ENCODE data around the gene CENATAC.

DNA sequence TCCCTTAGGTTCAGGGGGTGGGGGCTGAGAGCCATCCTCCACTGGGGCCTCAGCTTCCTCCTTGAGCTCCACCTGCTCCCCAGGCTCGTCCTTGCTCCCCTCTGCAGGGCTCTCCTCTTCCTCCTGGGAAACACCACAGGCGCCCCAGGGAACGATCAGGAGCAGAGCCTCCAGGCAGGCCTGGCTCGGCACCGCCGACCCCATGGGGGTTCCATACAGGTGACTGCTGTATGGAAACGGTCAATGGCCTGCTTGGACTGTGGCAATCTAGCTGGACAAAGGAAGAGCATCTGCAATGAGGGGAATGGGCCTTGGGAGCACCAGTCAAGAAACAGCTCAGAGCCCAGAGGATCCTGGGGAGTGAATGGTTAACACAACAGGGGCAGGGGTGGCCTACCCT is 51.1 kb downstream of the CENATAC start:
- TF ChIP-seq, protein P1, sequence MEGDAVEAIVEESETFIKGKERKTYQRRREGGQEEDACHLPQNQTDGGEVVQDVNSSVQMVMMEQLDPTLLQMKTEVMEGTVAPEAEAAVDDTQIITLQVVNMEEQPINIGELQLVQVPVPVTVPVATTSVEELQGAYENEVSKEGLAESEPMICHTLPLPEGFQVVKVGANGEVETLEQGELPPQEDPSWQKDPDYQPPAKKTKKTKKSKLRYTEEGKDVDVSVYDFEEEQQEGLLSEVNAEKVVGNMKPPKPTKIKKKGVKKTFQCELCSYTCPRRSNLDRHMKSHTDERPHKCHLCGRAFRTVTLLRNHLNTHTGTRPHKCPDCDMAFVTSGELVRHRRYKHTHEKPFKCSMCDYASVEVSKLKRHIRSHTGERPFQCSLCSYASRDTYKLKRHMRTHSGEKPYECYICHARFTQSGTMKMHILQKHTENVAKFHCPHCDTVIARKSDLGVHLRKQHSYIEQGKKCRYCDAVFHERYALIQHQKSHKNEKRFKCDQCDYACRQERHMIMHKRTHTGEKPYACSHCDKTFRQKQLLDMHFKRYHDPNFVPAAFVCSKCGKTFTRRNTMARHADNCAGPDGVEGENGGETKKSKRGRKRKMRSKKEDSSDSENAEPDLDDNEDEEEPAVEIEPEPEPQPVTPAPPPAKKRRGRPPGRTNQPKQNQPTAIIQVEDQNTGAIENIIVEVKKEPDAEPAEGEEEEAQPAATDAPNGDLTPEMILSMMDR (IDR thresholded peaks at IDR 0.05; ENCODE audit: poor library complexity, severe bottlenecking): no peak
- TF ChIP-seq MXI1 (conservative IDR thresholded peaks at IDR 0.05; ENCODE audit: poor library complexity, severe bottlenecking) (no peak), TAF1 (IDR thresholded peaks at IDR 0.05; ENCODE audit: low read depth) (no peak), POLR2AphosphoS5 (IDR thresholded peaks at IDR 0.05) (no peak)
- TF ChIP-seq, protein P2, sequence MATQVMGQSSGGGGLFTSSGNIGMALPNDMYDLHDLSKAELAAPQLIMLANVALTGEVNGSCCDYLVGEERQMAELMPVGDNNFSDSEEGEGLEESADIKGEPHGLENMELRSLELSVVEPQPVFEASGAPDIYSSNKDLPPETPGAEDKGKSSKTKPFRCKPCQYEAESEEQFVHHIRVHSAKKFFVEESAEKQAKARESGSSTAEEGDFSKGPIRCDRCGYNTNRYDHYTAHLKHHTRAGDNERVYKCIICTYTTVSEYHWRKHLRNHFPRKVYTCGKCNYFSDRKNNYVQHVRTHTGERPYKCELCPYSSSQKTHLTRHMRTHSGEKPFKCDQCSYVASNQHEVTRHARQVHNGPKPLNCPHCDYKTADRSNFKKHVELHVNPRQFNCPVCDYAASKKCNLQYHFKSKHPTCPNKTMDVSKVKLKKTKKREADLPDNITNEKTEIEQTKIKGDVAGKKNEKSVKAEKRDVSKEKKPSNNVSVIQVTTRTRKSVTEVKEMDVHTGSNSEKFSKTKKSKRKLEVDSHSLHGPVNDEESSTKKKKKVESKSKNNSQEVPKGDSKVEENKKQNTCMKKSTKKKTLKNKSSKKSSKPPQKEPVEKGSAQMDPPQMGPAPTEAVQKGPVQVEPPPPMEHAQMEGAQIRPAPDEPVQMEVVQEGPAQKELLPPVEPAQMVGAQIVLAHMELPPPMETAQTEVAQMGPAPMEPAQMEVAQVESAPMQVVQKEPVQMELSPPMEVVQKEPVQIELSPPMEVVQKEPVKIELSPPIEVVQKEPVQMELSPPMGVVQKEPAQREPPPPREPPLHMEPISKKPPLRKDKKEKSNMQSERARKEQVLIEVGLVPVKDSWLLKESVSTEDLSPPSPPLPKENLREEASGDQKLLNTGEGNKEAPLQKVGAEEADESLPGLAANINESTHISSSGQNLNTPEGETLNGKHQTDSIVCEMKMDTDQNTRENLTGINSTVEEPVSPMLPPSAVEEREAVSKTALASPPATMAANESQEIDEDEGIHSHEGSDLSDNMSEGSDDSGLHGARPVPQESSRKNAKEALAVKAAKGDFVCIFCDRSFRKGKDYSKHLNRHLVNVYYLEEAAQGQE (IDR thresholded peaks at IDR 0.05; ENCODE audit: borderline replicate concordance): no peak

Measured in neural cell (in vitro differentiated cells).